Activated CD4-positive, alpha-beta T cell treated with anti-CD3 and anti-CD28 coated beads for 1 hour (primary cell): Measurements from ENCODE around the gene PRLH.

ENCODE experiments used
- DNase-seq: peaks from one replicate; pipeline ENCODE4 v3.0.0-alpha.2; 2020

PRLH gene

GRCh38 chr2:237566401-237567235, at the start of gene PRLH:
TSS of gene PRLH (plus strand) at chr2:237566574. CDS start at chr2:237566574, 0 bp downstream.
- no peak for DNase-seq

GRCh38 chr2:237517163-237517562, 49.2 kb upstream of the PRLH start:
- DNase-seq = no peak

GRCh38 chr2:237517990-237518389, 48.4 kb upstream of the PRLH start:
- no peak for DNase-seq

- DNase-seq = no peak
These were observed 46.7 kb upstream of the PRLH start for GRCh38 chr2:237519506-237520245.

GRCh38 chr2:237520290-237520689, 46.1 kb upstream of the PRLH start:
- DNase-seq = no peak

- DNase-seq = no peak
These were observed 41.7 kb upstream of the PRLH start for GRCh38 chr2:237524631-237525030.

- DNase-seq = no peak
These were observed 40.7 kb upstream of the PRLH start for GRCh38 chr2:237525559-237526157.

GRCh38 chr2:237527233-237527632, 39.1 kb upstream of the PRLH start:
- DNase-seq = no peak

- DNase-seq = no peak
These were observed 38.6 kb upstream of the PRLH start for GRCh38 chr2:237527766-237528165.

GRCh38 chr2:237529452-237530402, 36.6 kb upstream of the PRLH start:
- no peak for DNase-seq

- no peak for DNase-seq
These were observed 35.6 kb upstream of the PRLH start for GRCh38 chr2:237530472-237531433.

GRCh38 chr2:237532160-237532559, 34.2 kb upstream of the PRLH start:
- DNase-seq = no peak

GRCh38 chr2:237533668-237534161, 32.7 kb upstream of the PRLH start:
- DNase-seq = no peak

GRCh38 chr2:237534380-237534779, 32.0 kb upstream of the PRLH start:
- DNase-seq = no peak

GRCh38 chr2:237535385-237536082, 30.8 kb upstream of the PRLH start:
- no peak for DNase-seq

GRCh38 chr2:237536083-237536415, 30.3 kb upstream of the PRLH start:
- no peak for DNase-seq

GRCh38 chr2:237536617-237537016, 29.8 kb upstream of the PRLH start:
- no peak for DNase-seq

- no peak for DNase-seq
These were observed 28.2 kb upstream of the PRLH start for GRCh38 chr2:237538001-237538720.

- no peak for DNase-seq
These were observed 27.5 kb upstream of the PRLH start for GRCh38 chr2:237538901-237539300.

GRCh38 chr2:237539681-237540080, 26.7 kb upstream of the PRLH start:
- no peak for DNase-seq
